ENCODE measurements around the gene RGMA.

- TF ChIP-seq EZH2 (IDR thresholded peaks at IDR 0.05; ENCODE audit: low read length, unreplicated experiment) (no peak), EZH2phosphoT487 (IDR thresholded peaks at IDR 0.05; ENCODE audit: borderline replicate concordance, low read length) (no peak)
Measured at GRCh38 chr15:93036951-93037819, 51.8 kb downstream of the RGMA start.

All from PC-3 (cell line).